ENCODE data around the gene TEX2.
"Not testable (repeated sequence)": the region's sequence is repeated elsewhere in the genome, so short reads cannot be mapped to it uniquely, and the experiment has no call there.

The TEX2 gene

DNA sequence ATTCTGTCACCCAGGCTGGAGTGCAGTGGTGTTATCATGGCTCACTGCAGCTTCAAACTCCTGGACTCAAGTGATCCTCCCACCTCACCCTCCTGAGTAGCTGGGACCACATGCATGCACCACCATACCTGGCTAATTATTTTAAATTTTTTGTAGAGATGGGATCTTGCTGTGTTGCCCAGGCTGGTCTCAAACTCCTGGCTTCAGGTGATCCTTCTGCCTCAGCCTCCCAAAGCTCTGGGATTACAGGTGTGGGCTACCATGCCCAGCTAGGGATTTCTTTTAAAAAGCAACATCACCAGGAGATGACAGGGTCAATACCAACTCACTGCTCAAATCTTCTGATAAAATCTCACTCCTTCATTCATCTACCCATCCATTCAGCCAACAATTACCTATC lies 54.4 kb downstream of the TEX2 start:
- DNase-seq, result not testable (repeated sequence)

DNA sequence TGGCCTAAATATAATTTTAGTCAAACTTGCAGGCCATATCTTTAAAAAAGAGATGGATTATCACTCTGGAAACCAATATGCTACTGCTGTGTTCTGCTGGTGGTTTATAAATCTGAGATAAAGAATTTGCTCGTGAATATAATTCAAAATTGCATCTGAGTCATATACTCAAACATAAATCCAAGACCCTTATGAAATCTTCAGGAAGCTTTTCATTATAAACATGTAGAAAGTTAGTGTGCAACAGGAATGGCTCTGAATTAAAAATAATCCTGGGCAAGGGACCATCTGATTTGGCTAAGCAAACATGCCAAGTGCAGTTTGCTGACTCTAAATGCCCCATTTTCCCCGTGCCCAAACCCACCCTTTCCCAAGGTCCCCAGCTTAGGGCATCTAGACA lies 57.3 kb downstream of the TEX2 start:
- DNase-seq, result no peak

DNA sequence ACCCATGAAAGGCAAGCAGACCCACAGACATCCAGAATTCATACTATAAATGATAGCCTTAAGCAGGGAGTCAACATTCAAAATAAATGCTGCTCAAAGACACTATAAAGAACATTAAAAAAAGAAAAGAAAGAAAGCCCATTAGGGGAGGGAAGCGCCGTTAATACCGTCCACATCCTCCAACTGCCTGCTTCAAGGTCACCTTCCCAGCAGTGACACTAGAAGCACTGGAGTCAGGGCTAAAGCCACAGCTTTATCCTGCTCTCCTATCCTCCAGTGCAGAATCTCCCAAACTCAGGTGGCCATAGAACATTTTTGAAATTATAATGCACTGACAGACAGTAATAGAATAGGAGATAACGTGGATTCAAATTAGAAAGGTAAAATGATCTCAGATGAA lies 59.4 kb downstream of the TEX2 start:
- no peak for DNase-seq

DNA sequence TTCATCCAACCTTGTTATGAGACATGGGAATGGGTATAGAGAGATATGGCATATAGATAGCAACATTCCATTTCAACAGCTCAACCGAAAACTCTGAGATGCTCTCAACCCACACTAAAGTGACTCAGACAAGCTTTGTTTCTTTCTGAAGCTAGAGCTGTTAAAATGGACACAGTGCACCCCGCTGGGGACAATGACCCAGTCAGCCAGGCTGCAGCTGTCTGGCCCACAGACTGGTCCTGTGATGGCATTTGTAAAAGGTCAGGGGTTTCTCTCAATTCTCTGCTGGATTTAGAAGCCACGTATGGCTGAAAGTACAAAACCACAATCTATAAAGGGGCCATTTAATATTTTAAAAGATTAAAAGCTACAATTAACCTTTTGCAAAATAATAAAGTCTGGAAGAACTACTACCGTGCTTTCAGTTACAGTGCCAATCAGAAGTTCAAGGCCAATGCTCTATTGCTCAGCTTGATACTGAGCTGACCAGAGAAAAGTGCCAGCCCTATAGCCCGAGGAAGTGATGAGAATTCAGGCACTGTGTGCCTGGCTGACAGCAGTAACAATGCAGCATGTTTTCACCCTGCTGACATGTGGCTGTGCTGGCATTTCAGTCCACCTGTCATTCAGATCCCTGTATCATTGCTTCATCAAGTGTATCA lies 60.2 kb downstream of the TEX2 start:
- DNase-seq, result no peak

DNA sequence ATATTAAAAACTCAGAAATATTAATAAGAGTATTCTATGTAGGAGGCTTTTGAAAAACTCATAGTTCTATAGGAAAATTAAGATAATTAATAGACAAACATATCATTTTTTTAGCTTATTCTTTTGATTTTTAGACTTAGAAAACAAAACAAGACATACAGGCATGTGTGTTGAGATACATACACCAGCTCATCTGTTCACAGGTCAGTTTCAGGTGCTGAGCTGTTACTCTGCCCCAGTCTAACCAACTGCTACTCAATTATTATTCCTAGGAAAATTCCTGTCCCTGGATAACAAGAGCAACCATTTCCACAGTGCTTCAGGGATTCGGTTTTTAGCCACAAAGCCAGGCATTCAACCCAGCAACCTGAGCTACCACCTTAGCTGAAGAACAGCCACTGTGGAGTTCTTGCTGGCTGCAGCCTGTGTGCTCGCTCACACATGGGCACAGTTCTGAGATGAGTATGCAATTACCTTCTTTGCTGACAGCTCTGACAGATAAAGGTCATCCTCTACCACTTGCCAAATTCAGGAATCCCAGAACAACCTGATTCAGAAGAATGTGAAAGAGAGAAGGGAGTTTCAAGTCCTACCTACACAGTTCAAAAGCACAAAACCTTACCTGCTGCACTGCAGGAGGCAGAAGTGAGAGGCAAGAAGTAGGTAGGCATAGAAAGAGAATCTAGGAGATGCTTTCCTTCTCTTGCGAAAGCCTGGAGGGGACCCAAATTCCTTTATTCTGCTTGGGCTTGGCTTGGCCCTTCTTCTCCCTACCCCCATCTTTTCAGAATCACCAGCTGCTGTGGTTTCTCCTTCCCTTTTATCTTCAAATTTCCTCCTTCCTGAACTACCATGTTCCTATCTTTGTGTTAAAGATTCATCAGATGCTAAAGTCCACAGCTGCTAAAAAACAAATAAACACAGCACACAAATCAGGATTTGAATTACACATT lies 62.7 kb downstream of the TEX2 start:
- DNase-seq, result no peak

DNA sequence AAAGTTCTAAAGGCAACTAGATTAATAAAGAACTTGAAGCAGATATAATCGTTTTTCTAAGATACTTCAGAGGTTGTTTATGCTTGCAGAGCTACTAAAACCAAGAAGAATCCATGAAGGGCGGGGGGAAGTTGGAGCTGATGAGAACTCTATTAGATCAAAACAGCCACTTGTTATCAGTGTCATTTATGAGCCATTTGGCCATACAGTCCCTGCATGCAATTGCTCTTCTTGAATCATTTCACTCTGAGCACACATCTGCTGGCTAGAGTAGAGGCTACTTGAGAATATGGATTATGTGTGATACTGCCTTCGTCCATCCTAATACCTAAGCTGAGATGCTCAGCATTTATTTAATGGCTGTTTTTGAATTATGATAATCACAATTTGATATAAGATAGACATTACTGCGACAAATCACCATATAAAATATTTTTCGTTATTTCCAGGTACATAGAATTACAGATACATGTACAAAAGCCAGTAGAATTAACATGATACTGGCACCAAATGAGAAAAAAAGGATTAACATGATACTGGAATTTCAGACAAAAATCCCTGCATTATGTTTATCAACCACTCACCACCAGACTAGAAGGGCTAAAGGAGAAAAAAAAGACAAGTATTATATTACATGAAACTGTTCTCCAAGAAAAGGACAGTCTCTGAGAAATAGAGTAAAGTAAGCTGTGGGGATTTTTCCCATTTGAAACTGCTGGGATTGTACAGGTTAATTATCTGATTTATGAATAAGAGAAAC lies 64.5 kb downstream of the TEX2 start:
- no peak for DNase-seq

DNA sequence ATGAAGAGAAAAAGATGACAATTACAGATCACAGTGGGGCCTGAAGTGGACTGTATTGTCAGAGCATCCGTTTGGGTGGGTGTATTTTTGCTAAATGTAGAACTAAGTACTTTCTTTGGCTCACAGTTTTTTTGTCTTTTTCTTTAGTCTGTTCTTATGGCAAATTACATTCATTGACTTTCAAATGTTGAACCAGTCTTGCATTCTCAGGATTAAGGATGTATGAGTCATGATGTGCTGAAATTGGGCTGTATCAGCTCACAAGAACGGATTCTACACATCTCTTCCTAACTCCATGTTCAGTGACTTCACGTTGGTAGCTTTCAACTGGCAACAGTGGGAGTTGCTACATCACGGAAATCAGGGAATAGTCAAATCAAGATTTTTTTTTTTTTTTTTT lies 66.5 kb downstream of the TEX2 start:
- DNase-seq, result no peak

DNA sequence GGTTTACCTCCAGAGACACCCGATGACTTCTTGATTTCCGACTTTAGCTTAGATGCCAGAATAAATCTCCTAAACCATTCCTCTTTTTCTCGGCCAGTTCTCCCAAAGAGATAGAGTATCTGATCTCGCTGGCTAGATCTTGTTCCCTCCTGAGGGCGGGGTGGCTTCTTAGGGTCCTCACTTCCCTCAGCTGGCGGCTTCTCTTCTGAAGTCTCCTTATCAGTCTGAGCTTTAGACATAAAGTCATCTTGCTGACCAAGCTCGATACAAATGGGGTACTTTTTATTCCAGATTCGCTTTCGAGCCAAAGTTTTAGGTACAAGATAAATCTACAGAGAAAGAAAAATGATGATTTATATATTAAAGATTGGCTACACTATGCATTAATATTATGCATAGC lies 69.5 kb downstream of the TEX2 start:
- no peak for DNase-seq

DNA sequence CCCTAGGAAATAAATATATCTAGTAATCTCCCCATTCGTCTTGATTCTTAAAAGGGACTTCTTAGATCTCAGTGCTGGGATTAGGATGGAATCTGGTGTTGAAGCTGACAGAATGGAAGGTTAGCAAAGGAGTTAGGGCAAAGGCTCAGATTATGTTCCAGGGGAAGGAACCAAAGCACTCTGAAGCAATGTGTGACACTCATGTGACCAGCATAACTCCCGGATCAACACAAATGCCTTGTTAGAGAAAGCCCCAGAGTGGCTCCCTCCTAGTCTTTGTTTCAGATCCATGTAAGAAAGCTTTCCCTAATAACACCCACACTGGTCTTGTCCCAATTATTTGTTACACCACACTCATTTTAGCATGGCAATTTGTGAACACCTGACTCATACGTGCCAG lies 70.5 kb downstream of the TEX2 start:
- DNase-seq, result no peak

DNA sequence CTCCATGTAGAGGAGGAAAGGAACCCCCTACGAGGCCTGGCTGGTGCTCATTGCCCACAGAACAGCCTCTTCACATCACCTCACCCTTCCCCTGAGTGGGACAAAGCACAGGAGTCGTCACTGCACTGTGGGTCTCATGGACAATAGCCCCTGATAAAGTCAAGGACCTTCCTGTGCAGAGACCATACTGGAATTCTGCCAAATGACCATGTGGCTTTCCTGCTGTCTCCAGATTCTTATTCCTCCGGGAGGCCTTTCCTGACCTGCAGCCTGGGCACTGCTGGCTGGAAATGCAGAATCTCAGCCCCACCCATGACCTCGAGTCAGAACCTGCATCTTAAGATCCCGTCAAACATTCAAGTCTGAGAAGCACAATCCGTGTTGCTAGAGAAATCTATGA lies 72.6 kb downstream of the TEX2 start:
- DNase-seq, result no peak

DNA sequence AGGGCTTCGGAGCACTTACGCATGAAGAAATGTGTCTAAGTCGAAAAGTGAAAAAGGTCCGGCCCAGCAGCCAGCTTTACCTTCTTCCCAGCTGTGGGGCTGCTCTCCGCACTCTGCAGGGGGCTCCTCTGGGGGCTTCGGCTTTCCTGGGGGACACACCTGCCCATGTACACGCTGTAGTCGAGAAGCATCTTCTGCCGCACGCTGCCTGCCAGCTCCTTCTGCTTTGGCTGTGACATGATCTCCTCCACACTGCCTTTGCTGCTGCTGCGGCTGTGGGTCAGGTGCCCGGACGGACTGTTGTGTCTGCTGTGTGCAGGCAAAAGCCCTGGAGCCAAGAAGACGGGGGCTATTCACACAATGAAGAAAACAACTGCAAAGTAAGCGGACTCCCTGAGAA lies 75.0 kb downstream of the TEX2 start:
- no peak for DNase-seq

DNA sequence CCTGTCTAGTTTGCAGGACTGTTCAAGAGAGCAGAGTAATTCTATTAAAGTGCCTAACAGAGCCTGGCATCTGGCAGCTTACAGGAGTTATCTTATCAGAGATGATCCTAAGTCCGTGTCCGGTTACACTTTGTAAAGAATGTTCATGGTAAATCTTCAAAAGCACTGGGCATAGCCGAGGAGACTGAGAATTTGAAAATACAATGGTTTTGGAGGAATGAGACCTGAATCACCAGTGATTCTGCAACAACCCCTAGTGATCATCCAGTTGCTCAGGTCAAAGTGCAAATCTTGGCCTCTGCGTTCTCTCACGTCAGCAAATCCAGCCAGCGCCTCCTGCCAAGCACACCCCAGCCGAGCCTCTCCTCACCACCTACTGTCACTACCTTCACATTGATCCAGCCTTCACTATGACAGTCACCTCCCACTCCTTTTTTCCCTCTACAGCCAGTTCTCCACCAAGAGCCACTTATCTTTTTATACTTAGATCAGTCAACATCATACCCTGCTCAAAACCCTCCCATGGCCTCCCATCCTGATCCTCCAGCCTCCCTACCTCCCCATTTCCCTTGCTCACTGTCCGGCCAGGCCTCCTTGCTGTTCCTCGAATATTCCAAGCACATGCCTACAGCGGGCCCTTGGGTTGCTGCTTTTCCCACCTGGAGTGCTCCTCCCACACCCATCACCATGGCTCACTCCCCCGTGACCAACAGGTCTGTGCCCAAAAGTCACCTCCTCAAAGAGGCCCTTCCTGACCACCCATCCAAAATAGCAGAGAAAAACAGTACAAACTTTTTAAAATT lies 75.8 kb downstream of the TEX2 start:
- no peak for DNase-seq

DNA sequence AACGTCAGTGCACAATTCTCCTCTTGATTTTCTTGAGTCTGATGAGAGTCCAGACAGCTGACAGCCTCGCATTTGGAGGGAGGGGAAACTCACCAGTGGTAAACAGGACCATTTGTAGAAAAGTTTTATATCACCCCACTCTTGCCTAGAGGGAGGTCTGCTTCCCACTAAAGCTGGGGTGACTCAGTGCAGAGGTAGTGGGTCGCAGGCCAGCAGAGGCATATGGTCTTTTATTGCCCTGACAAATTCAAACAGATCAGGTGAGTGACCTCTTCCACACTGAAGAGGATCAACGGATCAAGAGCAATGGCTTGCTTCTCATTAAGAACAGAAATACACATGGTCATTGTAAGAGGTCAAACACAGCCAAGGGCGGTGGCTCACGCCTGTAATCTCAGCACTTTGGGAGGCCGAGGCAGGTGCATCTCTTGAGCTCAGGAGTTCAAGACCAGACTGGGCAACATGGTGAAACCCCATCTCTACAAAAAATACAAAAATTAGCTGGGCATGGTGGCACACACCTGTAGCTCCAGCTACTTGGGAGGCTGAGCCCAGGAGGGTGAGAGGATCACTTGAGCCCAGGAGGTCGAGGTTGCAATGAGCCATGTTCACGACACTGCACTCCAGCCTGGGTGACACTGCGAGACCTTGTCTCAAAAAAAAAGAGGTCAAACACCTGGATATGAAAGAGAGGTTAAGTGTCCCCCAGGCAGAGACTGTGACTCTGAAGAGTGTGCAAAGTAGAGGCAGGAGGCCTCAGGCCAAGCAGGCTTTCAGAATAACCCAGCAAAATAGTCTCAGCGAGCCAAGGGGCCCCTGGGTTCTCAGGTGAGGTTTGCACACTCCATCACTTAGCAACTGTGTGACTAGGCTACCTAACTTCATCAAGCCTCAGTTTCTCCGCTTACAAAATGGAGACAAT lies 76.6 kb downstream of the TEX2 start:
- DNase-seq, result no peak

DNA sequence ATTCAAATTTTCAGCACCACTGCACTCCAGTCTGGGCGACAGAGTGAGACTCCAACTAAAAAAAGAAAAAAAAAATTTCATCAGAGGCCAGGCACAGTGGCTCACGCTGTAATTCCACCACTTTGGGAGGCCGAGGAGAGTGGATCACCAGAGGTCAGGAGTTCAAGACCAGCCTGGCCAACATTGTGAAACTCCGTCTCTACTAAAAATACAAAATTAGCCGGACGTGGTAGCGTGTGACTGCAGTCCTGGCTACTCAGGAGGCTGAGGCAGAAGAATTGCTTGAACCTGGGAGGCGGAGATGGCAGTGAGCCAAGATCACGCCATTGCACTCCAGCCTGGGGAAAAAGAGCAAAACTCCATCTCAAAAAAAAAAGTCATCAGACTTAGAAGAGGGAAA lies 77.5 kb downstream of the TEX2 start:
- not testable (repeated sequence) for DNase-seq

DNA sequence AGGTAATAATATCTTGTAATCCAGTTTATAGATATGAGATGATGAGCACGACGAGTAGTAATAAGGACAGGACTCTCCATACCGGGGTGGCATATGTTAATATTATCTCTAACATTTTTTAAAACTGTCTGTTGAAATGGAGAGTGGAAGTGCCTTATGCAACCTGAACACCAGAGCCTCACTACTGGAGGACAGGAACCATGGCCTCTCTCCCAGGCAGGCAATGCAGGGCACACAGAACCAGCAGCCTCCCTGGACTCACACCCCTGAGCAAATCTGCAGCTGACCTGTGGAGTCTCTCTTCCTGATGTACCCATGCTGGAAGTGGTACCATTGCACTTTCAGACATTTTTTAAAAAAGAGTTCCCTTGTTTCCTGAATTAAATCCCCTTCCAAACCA lies 78.0 kb downstream of the TEX2 start:
- no peak for DNase-seq

DNA sequence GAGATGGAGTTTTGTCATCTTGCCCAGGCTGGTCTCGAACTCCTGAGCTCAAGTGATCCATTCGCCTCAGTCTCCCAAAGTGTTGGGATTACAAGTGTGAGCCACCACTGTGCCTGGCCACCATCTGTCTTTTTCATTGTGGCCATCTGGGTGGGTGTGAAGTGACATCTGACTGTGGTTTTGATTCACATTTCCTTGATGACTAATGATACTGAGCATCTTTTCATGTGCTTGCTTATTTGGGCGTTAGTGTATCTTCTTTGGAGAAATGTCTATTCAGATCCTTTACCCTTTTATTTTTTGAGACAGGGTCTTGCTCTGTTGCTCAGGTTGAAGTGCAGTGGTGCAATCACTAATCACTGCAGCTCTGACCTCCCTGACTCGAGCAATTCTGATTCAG lies 79.2 kb downstream of the TEX2 start:
- no peak for DNase-seq

DNA sequence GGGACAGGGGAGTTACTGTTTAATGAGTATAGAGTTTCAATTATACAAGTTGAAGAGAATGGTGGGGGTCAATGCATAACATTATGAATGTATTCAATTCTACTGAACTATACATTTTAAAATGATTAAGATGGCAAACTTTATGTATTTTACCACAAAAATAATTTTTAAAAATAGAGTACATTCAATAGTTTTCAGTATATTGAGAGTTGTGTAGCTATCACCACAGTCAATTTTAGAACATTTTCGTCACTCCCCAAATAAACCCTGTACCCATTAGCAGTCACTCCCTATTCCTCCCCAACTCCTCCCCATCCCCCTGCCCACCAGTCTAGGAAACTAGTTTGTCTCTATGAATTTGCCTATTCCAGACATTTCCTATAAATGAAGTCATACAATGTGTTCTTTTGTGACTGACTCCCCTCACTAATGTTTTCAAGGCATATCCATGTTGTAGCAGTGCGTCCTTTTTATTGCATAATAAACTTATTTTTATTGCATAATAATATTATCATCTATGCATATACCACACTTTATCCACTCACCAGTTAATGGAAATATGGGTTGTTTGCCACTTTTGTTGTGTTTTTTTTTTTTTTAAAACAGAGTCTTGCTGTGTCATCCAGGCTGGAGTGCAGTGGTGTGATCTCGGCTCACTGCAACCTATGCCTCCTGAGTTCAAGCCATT lies 80.6 kb downstream of the TEX2 start:
- no peak for DNase-seq

DNA sequence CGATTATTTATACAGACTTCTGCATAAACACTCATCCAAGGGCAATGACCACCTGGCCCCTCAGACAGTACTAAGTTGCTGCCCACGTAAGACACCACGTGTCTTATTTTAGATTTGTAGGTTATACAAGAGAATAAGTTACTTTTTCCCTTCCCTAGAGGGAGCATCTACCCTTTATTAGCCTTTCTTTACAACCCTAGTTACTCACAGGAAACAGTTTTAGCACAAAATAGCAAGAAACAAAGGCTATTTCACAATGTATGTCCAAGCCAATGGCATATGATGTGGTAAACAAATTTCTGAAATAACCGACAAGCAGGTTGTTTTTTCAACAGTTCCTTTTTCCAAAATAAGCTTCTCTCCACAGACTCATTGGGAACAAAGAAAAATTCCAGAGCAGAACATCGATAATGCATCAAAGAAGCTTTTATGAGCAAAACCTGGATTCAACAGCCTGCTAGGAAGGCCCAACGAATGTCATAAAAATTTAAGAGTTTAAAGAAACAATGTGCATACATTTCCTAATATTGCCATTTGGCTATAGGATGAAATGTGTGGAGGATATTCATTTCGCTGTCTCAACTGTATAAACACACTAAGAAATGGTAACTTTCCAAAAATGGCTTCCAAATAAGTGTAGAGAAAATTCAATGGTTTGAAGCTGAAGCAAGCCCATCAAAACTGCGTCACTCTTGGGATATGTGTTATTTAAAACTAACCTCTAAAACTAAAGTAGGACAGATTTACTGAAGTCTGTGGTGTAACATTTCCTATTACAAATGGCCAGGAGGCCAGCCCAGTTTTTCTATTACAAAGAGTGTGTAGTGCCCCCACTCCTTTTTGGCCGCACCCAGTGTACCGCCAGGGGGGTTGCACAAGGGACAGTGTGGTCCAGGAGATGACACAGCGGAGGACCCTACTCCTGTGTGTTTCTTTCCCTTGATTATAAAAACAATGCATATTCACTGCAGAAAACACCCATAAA lies 82.7 kb downstream of the TEX2 start:
- no peak for DNase-seq

DNA sequence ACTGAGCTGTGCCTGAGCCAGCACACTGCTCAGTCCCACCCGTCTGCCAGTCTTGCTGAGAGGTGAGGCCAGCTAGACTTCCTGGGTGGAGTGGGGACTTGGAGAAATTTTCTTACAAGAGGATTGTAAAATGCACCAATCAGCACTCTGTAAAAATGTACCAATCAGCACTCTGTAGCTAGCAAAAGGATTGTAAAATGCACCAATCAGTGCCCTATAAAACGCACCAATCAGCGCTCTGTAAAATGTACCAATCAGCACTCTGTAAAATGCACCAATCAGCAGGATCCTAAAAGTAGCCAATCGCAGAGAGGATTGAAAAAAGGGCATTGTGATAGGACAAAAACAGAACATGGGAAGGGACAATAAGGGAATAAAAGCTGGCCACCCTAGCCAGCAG lies 84.0 kb downstream of the TEX2 start:
- DNase-seq, result not testable (repeated sequence)

Data from central memory CD4-positive, alpha-beta T cell (primary cell).